ENCODE data around the gene LONRF3.

Gene LONRF3

GRCh38 chrX:119030990-119031389 lies 56.6 kb downstream of the LONRF3 start:
- Histone ChIP-seq H3K4me2 (no peak overlapping the region), H4K20me1 (ENCODE audit: insufficient read depth) (no peaks in the 10 kb centered on the region), H3K79me2 (ENCODE audit: insufficient read depth, low read depth) (no peaks in the 10 kb centered on the region), H3K27me3 (ENCODE audit: insufficient read depth, low read depth) (no peaks in the 10 kb centered on the region), H3K4me3 (IDR thresholded peaks at IDR 0.05; ENCODE audit: insufficient read depth, low read depth, low read length) (no peak overlapping the region), H3K27ac (no peak overlapping the region), H3K36me3 (ENCODE audit: insufficient read depth) (no peaks in the 10 kb centered on the region), H2AFZ (ENCODE audit: low read depth) (no peak overlapping the region), H3K4me1 (ENCODE audit: low read depth, poor library complexity, severe bottlenecking) (no peaks in the 10 kb centered on the region), H3K9ac (no peak overlapping the region)
- TF ChIP-seq CTCF (conservative IDR thresholded peaks at IDR 0.05; ENCODE audit: low read depth, low read length): no peak

- Histone ChIP-seq H4K20me1 (ENCODE audit: insufficient read depth) (no peaks in the 10 kb centered on the region), H3K36me3 (ENCODE audit: insufficient read depth) (no peaks in the 10 kb centered on the region), H3K27ac (no peak overlapping the region), H2AFZ (ENCODE audit: low read depth) (no peak overlapping the region), H3K27me3 (ENCODE audit: insufficient read depth, low read depth) (no peaks in the 10 kb centered on the region), H3K4me1 (ENCODE audit: low read depth, poor library complexity, severe bottlenecking) (no peaks in the 10 kb centered on the region), H3K4me2 (no peak overlapping the region), H3K9ac (no peak overlapping the region), H3K4me3 (IDR thresholded peaks at IDR 0.05; ENCODE audit: insufficient read depth, low read depth, low read length) (no peak overlapping the region), H3K79me2 (ENCODE audit: insufficient read depth, low read depth) (no peaks in the 10 kb centered on the region)
- TF ChIP-seq CTCF (conservative IDR thresholded peaks at IDR 0.05; ENCODE audit: low read depth, low read length): no peak
Observed at GRCh38 chrX:119036107-119037029, 62.0 kb downstream of the LONRF3 start.

- H2AFZ ChIP-seq (ENCODE audit: low read depth): no peak overlapping the region
- no peak overlapping the region for H3K27ac ChIP-seq
- no peaks in the 10 kb centered on the region for H3K4me1 ChIP-seq (ENCODE audit: low read depth, poor library complexity, severe bottlenecking)
- no peak for TF ChIP-seq CTCF (conservative IDR thresholded peaks at IDR 0.05; ENCODE audit: low read depth, low read length)
- H3K4me2 ChIP-seq: no peak overlapping the region
- no peak overlapping the region for H3K4me3 ChIP-seq (IDR thresholded peaks at IDR 0.05; ENCODE audit: insufficient read depth, low read depth, low read length)
- no peaks in the 10 kb centered on the region for H4K20me1 ChIP-seq (ENCODE audit: insufficient read depth)
- no peaks in the 10 kb centered on the region for H3K79me2 ChIP-seq (ENCODE audit: insufficient read depth, low read depth)
- no peaks in the 10 kb centered on the region for H3K27me3 ChIP-seq (ENCODE audit: insufficient read depth, low read depth)
- no peak overlapping the region for H3K9ac ChIP-seq
- no peaks in the 10 kb centered on the region for H3K36me3 ChIP-seq (ENCODE audit: insufficient read depth)
Observed at GRCh38 chrX:119040432-119040831, 66.0 kb downstream of the LONRF3 start.

GRCh38 chrX:119041175-119041574 lies 66.8 kb downstream of the LONRF3 start:
- no peak overlapping the region for H2AFZ ChIP-seq (ENCODE audit: low read depth)
- no peak overlapping the region for H3K4me3 ChIP-seq (IDR thresholded peaks at IDR 0.05; ENCODE audit: insufficient read depth, low read depth, low read length)
- H3K4me1 ChIP-seq (ENCODE audit: low read depth, poor library complexity, severe bottlenecking): no peaks in the 10 kb centered on the region
- no peaks in the 10 kb centered on the region for H3K36me3 ChIP-seq (ENCODE audit: insufficient read depth)
- H3K27ac ChIP-seq: no peak overlapping the region
- H4K20me1 ChIP-seq (ENCODE audit: insufficient read depth): no peaks in the 10 kb centered on the region
- TF ChIP-seq CTCF (conservative IDR thresholded peaks at IDR 0.05; ENCODE audit: low read depth, low read length): no peak
- H3K27me3 ChIP-seq (ENCODE audit: insufficient read depth, low read depth): no peaks in the 10 kb centered on the region
- no peak overlapping the region for H3K4me2 ChIP-seq
- no peak overlapping the region for H3K9ac ChIP-seq
- no peaks in the 10 kb centered on the region for H3K79me2 ChIP-seq (ENCODE audit: insufficient read depth, low read depth)
